Stimulated activated CD8-positive, alpha-beta memory T cell treated with anti-CD3 and anti-CD28 coated beads, Interleukin-7, amount 100 ng/mL, for 1 hour (primary cell): Measurements from ENCODE around the gene PPM1M.
"Not testable (repeated sequence)": the region's sequence is repeated elsewhere in the genome, so short reads cannot be mapped to it uniquely, and the experiment has no call there.

Source experiments
- DNase-seq, 2 donors: peaks; one replicate each; pipeline ENCODE4 v3.0.0-alpha.2; 2020; ENCODE audit warnings: low read depth in 2 of 2

Gene PPM1M

GRCh38 chr3:52277071-52277964, 31.8 kb downstream of the PPM1M start:
- DNase-seq = peak in 1 of 2 donors; percentile 54

DNA sequence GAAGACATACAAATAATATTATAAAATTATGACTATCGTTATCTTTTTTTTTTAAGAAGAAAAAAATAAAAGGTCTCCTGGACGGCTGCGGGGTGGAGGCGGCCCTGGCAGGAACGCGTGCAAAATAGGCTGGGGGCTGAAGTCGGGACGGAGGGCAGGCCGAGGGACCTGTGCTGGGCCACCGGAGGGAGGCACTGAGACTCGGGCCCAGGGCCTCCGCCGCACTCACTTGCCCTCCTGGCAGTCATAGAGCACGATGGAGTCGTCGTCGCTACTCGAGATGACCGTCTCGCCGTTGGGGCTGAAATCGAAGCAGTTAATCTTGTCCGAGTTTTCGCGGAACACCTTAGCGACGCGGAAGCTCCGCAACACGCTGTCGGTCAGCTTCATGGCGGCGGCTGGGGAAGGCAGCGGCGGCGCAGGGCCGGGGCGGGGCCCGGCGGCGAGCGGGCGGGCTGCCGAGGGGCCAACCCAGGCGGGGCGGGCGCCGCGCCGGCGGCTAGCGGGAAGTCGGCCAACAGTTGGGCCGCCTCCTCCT, 32.5 kb downstream of the PPM1M start:
- DNase-seq = no peak

DNA sequence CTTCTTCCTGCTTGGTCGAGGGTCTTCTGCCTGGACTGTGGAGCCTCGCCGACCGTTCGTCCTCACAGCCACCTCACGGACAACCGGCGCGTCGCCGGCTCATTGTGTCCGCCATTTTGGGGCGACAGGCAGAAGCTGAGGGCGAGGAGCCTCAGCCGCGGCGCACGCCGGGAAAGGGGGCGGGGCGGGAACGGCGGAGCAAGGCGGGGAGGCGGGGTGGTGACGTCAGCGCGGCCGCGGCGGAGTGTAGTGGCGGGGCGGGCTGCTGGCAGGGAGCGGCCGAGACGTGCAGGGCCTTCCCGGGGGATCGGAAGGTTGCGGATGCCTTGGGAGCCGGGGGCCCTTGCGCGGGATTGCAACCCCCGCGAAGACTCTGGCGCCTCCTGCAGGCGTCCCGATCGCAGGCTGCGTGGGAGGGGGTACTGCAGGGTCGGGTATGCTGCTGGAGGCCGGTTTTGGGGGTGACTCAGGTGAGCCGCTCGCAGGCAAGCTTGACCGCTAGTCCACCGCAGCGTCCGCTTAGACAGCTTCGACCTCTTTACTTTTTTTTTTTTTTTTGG, 33.0 kb downstream of the PPM1M start, which contains the start of gene WDR82:
WDR82 (minus strand) TSS at position 140 of the 560 bp plus-strand sequence. CDS start 288 bp downstream, outside the sequence.
- DNase-seq = peak; percentile 96 to 97

- DNase-seq = no peak
Measured at GRCh38 chr3:52279596-52279995, 34.0 kb downstream of the PPM1M start.

DNA sequence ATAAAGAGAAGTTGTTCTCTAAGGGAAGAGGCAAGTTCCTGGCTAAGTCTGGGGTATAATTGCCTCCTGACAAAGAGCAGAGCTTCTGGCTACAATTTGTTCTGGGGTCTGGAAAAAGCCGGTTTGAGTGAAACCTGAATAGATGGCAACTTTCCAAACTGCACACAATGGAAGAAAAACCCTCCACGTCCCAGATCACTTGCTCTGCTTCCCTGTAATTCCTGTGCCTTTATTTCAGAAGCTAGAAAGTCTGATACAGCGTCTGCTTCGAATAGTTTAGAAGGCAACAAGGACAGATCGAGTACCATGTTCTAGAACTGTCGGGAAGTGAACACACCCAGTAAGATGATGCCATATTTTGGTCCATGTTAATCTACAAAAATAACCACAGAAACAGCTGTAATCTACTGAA, 34.5 kb downstream of the PPM1M start:
- no peak for DNase-seq

DNA sequence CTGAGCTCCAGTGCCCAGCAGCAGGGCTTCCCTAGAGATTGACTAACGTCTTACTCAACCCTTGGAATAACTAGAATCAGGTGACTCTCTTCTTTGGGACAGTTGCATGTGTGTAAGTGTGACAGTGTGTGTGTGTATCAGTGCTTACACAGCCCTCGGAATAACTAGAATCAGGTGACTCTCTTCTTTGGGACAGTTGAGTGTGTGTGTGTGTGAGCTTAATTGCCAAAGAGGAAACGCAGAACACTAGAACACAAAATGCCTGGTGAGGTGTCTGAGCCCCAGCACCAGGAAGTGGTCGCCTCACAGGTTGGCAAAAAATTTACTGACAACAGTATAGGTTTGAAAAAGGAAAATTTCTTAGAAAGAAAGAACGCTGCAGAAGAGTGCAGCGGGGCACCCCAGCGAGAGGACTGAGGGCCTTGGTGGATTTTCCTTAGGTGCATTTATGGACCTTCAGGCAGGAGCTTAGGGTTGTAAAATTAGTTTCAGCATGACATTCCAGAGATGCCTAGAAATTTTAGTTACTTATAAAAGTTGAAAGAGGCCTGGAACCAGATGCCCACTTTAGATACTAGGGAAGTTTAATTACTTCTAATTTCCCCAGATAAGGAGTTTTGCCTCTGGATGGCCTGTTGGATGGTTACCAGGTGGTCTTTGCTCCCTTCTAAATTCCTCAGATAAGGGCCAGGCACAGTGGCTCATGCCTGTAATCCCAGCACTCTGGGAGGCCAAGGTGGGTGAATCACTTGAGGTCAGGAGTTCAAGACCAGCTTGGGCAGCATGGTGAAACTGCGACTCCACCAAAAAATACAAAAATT, 36.6 kb downstream of the PPM1M start:
- no peak for DNase-seq

DNA sequence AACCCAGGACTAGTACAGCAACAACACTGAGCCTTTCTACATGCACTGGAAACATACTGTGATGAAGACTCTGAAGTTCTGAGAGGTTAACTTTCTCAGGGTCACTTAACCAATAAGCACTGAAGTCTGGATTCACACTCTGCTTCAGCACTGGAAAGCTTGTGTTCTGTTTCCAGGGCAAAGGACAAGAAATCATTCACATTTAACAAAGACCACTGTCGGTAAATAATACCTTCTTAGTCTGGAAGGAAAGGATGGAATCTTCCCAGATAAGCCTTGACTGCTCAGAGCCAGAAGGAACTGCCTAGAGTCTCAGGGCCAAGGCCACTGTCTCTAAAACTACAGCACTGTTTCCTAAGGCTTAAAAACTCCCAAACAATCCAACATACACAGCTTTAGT, 37.7 kb downstream of the PPM1M start:
- DNase-seq = no peak

GRCh38 chr3:52284051-52284450, 38.5 kb downstream of the PPM1M start:
- DNase-seq = not testable (repeated sequence)

DNA sequence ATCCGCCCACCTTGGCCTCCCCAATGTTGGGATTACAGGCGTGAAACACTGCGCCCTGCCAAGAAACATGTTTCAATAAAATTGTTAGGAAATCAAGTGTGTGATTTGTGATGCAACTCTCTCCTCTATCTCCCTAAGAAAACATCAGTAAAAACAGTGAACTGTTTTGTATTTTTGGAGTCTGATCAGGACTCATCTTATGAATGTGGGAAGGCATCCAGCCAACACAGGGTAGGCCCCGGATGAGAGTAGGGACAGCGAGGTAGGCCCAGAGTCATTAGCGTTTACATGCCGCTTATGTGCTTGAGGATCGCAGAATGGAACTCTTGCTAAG, 41.2 kb downstream of the PPM1M start:
- no peak for DNase-seq

DNA sequence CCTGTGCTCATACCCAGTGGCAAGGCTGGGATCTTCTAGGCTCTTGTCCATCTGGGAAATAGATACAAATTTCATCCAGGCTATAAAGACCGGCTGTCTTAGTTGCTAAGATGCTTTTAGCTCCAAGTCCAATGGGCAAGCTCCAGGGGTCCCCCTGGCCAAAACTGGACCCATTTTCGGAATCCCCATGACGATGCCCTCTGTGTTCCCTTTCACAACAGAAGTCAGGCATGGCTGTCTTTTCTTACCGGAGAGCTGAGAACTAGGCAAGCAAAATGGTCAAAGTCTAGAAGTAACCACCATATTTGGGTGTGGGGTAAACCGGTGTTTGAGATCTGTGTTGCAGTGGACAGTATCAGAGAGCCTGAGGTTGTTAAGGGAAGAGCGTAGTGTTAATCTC, 43.1 kb downstream of the PPM1M start:
- no peak for DNase-seq

DNA sequence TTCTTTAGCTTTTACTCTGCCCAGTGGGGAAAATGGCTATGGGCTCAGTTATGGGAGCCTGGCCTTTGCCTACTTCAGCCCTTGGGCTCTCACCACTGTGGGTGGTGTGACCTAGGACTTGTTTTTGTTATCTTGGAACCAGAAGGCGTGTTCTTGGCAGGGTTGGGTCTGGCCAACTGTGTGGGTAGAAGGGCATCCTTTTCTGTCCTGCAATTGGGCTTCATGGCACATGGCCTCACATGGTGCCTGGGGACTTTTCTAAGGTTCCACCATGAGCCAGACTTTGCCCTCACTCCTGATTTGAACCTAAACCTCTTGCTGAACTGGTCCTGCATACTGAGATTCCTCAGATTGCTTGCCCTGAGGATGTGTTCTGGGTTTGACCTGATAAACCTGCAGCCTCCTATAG, 43.8 kb downstream of the PPM1M start:
- no peak for DNase-seq

DNA sequence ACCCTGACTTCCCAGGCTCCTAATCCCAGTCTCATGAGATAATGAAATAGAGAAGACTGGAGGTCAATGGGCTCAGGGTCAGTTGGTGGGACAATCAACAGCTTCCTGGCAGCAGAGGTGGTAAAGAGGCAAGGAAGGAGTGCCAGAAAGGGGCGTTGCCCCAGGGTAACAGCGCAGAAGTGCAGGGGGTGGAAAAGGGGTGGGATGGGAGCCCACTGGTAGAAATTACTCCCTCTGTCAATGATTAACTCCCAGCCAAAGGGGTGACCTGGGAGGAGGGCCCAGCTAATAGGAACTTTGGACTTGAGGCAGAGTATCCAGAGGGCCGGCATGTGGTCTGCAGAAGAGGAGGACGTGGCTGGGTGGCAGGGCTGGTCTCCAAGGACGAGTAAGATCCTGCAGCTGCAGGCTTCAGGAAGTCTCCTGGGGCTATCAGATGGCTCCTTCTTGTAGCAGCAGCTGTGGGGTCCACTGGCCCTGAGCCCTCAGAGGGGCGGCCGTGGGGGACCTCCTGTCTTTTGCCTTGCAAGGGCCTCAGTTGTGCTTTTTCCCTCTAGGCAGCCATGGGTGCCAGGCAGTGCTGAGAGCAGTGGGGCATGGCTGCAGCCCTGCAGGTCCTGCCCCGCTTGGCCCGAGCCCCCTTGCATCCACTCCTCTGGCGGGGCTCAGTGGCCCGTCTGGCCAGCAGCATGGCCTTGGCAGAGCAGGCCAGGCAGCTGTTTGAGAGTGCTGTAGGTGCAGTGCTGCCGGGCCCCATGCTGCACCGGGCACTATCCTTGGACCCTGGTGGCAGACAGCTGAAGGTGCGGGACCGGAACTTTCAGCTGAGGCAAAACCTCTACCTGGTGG, 44.4 kb downstream of the PPM1M start:
- DNase-seq = no peak

DNA sequence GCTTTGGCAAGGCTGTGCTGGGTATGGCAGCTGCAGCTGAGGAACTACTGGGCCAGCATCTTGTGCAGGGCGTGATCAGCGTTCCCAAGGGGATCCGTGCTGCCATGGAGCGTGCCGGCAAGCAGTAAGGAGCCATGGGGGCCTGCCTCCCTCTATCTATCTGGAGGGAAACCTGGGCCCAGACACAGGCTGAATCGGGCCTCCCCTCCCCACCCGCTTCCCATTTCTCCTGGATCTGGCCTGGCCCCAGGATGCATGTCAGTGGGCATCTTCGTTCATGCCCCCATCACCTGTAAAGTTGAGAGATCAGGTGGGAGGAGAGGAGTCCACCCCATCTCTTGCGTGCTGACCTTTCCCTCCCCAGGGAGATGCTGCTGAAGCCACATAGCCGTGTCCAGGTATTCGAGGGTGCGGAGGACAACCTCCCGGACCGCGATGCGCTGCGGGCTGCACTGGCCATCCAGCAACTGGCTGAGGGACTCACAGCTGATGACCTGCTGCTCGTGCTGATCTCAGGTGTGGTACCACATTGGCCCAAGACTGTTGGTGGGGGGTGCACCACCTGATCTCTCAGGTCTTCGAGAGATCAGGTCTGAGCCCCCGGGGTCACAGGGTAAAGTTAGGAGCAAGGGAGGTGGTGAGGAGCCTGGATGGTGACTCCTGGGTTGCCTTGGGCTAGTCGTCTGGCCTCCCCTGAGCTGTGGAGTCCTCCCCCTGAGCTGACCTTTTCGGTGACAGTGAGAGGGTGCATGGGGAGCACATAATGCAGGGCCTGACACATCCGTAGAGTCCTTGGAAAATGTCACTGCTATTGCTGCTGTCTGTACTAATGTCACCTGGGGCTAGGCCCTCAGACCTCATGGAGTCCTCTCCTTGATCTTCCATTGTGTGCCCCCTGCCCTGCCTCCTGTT, 45.3 kb downstream of the PPM1M start:
- no peak for DNase-seq

DNA sequence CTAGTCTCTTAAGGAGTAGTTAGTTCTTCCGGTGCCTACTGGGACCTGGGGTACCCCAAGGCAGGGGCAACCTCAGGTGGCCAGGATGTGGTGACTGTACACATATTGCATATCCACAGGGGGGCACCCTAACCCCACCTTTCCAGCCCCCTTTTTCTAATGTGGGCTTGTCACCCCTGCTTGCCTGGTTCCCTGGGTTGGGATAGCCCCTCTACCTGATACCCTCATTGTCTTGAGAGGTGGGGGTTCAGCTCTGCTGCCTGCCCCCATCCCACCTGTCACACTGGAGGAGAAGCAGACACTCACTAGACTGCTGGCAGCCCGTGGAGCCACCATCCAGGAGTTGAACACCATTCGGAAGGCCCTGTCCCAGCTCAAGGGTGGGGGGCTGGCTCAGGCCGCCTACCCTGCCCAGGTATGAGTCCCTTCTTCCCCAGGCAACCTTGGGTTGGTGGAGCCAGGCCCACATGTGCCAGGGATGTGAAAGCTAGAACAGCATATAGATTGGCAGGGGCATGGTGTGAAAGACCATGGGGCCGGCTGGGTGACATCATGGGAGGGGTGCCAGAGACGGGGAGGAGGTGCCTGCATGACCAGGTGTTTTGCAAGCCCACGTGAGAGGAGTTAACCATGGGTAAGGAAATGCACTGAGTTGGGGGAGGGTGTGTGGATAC, 46.1 kb downstream of the PPM1M start:
- DNase-seq = no peak

DNA sequence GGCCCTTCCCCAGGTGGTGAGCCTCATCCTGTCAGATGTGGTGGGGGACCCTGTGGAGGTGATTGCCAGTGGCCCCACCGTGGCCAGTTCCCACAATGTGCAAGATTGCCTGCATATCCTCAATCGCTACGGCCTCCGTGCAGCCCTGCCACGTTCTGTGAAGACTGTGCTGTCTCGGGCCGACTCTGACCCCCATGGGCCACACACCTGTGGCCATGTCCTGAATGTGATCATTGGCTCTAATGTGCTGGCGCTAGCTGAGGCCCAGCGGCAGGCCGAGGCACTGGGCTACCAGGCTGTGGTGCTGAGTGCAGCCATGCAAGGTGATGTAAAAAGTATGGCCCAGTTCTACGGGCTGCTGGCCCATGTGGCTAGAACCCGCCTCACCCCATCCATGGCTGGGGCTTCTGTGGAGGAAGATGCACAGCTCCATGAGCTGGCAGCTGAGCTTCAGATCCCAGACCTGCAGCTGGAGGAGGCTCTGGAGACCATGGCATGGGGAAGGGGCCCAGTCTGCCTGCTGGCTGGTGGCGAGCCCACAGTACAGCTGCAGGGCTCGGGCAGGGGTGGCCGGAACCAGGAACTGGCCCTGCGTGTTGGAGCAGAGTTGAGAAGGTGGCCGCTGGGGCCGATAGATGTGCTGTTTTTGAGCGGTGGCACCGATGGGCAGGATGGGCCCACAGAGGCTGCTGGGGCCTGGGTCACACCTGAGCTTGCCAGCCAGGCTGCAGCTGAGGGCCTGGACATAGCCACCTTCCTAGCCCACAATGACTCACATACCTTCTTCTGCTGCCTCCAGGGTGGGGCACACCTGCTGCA, 46.9 kb downstream of the PPM1M start:
- no peak for DNase-seq

DNA sequence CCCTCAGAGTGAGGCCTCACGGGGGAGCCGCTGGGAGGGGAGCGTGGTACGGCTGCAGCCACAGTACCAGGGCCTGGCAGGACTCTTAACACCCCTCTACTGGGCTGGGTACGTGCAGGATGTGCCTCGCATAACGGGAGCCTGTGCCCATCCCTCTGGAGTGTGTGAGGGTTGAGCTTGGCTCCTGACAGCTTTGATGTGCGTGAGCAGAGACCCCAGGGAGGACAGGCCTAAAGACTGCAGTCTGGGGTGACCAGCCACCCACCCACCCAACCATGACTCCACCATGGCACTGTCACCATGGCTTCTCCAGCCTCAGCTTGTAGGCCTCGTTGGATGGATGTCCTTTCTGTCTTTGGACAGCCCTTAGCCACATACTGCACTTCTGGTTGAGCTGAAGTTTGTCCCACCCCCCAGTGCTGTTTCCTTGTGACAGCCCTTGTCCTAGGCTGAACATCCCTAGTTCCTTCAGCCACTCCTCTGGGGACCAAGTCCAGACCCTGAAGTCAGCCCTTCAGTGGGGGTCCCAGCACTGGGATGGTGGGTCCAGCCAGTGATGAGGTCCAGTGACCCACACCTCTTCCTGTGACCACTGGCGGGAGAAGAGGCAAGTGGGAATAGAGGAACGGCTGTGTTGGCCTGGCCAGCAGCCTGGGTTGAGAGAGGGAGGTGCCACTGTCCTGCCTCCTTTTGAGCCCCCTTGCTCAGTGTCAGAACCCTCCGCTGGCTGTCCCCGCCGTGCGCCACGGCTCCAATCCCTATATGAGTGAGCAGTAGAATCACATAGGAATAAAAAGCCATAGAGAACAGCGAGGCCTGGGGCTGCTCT, 48.1 kb downstream of the PPM1M start:
- DNase-seq = no peak

GRCh38 chr3:52294320-52295150, 49.0 kb downstream of the PPM1M start:
- DNase-seq = no peak
